Suprapubic skin (tissue), 4 donors: ENCODE data around the gene CUL7. TPM values are rescaled to one million over a fixed set of nuclear protein-coding genes. Genes with fewer than 3 reads are reported as not detected.
A peak's percentile ranks its signal among the peaks of the same experiment; 100 is the strongest.

Source experiments
- DNase-seq, 2 donors: peaks; one replicate each; pipeline ENCODE4 v3.0.0-alpha.2; 2019; ENCODE audit warnings: low spot score in 2 of 2
- H3K27ac ChIP-seq: fragments of 200-600 bp; sonication (generic); one replicate; pipeline ENCODE4 v1.5.1; 2019
- H3K27me3 ChIP-seq: fragments of 200-600 bp; sonication (generic); one replicate; pipeline ENCODE4 v1.5.1; 2019
- H3K36me3 ChIP-seq: fragments of 200-600 bp; sonication (generic); one replicate; pipeline ENCODE4 v1.5.1; 2019
- H3K4me1 ChIP-seq: fragments of 200-600 bp; sonication (generic); one replicate; pipeline ENCODE4 v1.5.1; 2019
- H3K4me3 ChIP-seq: fragments of 200-600 bp; sonication (generic); one replicate; pipeline ENCODE4 v1.5.1; 2019; ENCODE audit warnings: mild to moderate bottlenecking
- H3K9me3 ChIP-seq: fragments of 200-600 bp; sonication (generic); one replicate; pipeline ENCODE4 v1.5.1; 2019
- CTCF ChIP-seq, 2 donors: fragments of 200-600 bp in 1 of 2; fragments of 450-650 bp in 1 of 2; sonication (generic) in 1 of 2; IDR thresholded peaks; one replicate each; pipeline ENCODE4 v1.5.1; 2016 to 2019; ENCODE audit warnings: antibody characterized with exemption in 2 of 2, mild to moderate bottlenecking in 1 of 2, moderate library complexity in 1 of 2
- EP300 ChIP-seq: sonication (generic); formaldehyde crosslinking; IDR thresholded peaks from one replicate; pipeline ENCODE4 v1.6.1; 2017; ENCODE audit warnings: antibody characterized with exemption
- POLR2A ChIP-seq, 2 donors: fragments of 450-650 bp; IDR thresholded peaks; one replicate each; pipeline ENCODE4 v1.6.1; 2017; ENCODE audit warnings: antibody characterized with exemption in 2 of 2, mild to moderate bottlenecking in 2 of 2, moderate library complexity in 2 of 2
- POLR2AphosphoS5 ChIP-seq, 3 donors: sonication (generic); formaldehyde crosslinking; IDR thresholded peaks; one replicate each; pipeline ENCODE4 v1.6.1; 2017; ENCODE audit warnings: antibody characterized with exemption in 3 of 3
- WGBS: methylation state at CpG from one replicate; pipeline ENCODE4 v1.1.5; 2018; 5-methylcytosine and 5-hydroxymethylcytosine counted together
- total RNA-seq, 4 donors: library from RNA; depleted of rRNA; stranded (reverse); fragments of >200 nt; gene quantifications; one replicate each; pipeline ENCODE4 v1.1.0, GENCODE V29; 2016

CUL7 gene
- total RNA-seq, 4 donors from 2014 or later, result 12.3 to 22.2 (median 15.5) TPM

DNA sequence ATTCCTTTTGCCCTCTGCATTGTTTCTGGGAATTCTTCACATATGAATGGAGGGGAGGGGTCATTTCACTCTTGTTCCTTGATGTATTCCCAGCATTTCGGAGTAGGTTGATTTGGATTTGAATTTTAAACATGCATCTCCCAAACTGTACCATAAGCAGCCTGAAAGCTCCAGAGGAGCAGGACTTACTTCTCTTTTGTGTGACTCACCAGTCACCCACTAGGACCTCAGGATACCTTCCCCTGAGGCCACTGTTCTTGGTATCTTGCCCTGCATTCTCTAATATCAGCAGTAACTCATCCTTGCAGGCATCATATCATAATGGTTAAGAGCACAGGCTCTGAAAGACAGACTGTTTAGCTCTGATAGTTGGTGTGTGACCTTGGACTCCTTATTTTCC is 4.9 kb upstream of the CUL7 start:
- peaks cover 27% of the 10 kb centered on the region for H3K36me3 ChIP-seq
- 69% methylated on average over 1 of the region's 1 CpG for whole genome bisulfite sequencing
- no peak for TF ChIP-seq POLR2A (IDR thresholded peaks at IDR 0.05)
- TF ChIP-seq POLR2AphosphoS5 (IDR thresholded peaks at IDR 0.05), result no peak
- TF ChIP-seq CTCF (IDR thresholded peaks at IDR 0.05), result no peak
- TF ChIP-seq EP300, result no peak
- DNase-seq, result no peak
- no peaks in the 10 kb centered on the region for H3K9me3 ChIP-seq
- H3K4me1 ChIP-seq, result peaks cover 31% of the 10 kb centered on the region
- H3K27ac ChIP-seq, result peak overlapping the region; percentile 79
- H3K27me3 ChIP-seq, result no peaks in the 10 kb centered on the region
- H3K4me3 ChIP-seq, result peak overlapping the region; percentile 75

GRCh38 chr6:43055966-43056365 is 2.3 kb upstream of the CUL7 start:
- peaks cover 20% of the 10 kb centered on the region for H3K36me3 ChIP-seq
- H3K9me3 ChIP-seq, result no peaks in the 10 kb centered on the region
- TF ChIP-seq EP300 (no peak), CTCF (IDR thresholded peaks at IDR 0.05) (no peak), POLR2A (IDR thresholded peaks at IDR 0.05) (no peak), POLR2AphosphoS5 (IDR thresholded peaks at IDR 0.05) (no peak)
- H3K27ac ChIP-seq, result no peak overlapping the region
- no peak for DNase-seq
- no peaks in the 10 kb centered on the region for H3K27me3 ChIP-seq
- no peak overlapping the region for H3K4me3 ChIP-seq
- peaks cover 42% of the 10 kb centered on the region for H3K4me1 ChIP-seq
- WGBS, result 82% methylated on average over 8 of the region's 8 CpGs

DNA sequence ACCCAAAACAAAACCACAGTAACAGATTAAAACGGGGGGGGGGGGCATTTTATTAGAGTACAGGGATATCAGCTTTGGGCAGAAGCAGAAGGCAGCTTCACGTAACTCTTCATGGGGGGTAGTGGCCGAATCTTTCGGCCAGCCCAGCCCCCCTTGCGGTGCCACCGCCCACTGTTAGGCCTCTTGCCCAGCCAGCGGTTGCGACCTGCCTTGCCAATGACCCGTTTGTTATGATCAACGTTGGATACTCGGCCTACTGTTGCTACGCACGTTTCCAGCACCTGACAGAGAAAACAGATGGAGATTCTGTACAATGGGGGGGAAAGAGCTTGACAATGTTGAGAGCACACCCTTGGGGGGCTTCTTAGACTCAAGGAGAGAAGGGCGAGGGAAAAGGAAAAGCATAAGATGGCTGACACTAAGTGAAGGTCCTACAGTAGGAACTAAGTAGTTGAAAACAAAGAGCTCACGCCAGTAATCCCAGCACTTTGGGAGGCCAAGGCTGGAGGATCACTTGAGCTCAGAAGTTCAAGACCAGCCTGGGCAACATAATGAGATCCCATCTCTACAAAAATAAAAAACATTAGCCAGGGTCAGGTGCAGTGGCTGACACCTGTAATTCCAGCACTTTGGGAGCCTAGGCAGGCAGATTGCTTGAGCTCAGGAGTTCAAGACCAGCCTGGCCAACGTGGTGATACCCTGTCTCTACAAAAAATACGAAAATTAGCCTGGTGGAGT is 724 bp upstream of the CUL7 start:
- Histone ChIP-seq H3K27me3 (no peaks in the 10 kb centered on the region), H3K4me1 (peaks cover 31% of the 10 kb centered on the region), H3K27ac (peak overlapping the region; percentile 81), H3K4me3 (peak overlapping the region; percentile 63), H3K9me3 (no peaks in the 10 kb centered on the region), H3K36me3 (peaks cover 28% of the 10 kb centered on the region)
- 67% methylated on average over 17 of the region's 17 CpGs for WGBS
- TF ChIP-seq EP300, result no peak
- TF ChIP-seq POLR2A (IDR thresholded peaks at IDR 0.05), result no peak
- TF ChIP-seq CTCF (IDR thresholded peaks at IDR 0.05), result no peak
- no peak for TF ChIP-seq POLR2AphosphoS5 (IDR thresholded peaks at IDR 0.05)
- DNase-seq, result no peak

- H3K9me3 ChIP-seq, result no peaks in the 10 kb centered on the region
- H3K4me1 ChIP-seq, result peaks cover 22% of the 10 kb centered on the region
- peaks cover 40% of the 10 kb centered on the region for H3K36me3 ChIP-seq
- H3K4me3 ChIP-seq, result peak overlapping the region; percentile 63
- no peak for DNase-seq
- WGBS, result 13% methylated on average over 22 of the region's 22 CpGs
- H3K27ac ChIP-seq, result peak overlapping the region; percentile 81
- H3K27me3 ChIP-seq, result no peaks in the 10 kb centered on the region
- TF ChIP-seq CTCF (IDR thresholded peaks at IDR 0.05) (no peak), EP300 (no peak), POLR2A (IDR thresholded peaks at IDR 0.05) (no peak), POLR2AphosphoS5 (IDR thresholded peaks at IDR 0.05) (no peak)
These were observed 658 bp downstream of the CUL7 start for GRCh38 chr6:43052842-43053544.

DNA sequence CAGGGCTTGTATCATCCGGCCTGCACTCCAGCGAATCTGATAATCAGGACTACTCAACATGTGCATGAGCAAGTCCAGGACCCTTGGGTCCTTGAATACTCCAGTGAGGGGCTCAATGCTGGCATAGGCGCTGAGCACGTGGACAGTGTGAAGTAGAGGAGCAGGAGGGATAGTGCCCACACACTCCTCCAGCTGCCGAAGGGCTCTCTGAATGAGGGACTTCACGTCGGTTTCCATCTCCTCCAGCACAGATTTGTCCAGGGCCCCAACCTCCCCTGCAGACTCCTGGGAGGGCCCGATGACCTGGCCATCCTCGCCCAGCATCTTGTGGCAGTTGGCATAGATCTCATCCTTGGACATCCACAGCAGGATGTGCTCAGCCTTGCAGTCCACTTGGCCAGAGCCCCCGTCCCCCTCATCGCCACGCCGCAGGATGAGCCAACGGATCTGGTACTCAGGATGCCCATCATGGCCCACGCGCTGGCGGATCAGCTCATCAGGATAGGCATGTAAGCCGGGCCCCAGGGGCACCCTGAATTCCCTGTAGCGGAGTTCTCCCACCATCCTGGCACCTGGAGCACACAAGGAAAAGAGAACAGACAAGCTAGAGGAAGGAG is 1.3 kb downstream of the CUL7 start:
- H3K4me1 ChIP-seq, result peaks cover 19% of the 10 kb centered on the region
- H3K27me3 ChIP-seq, result no peaks in the 10 kb centered on the region
- WGBS, result 90% methylated on average over 14 of the region's 19 CpGs
- no peak overlapping the region for H3K27ac ChIP-seq
- no peak for DNase-seq
- H3K36me3 ChIP-seq, result peaks cover 47% of the 10 kb centered on the region
- no peaks in the 10 kb centered on the region for H3K9me3 ChIP-seq
- no peak for TF ChIP-seq CTCF (IDR thresholded peaks at IDR 0.05)
- TF ChIP-seq POLR2AphosphoS5 (IDR thresholded peaks at IDR 0.05), result no peak
- no peak for TF ChIP-seq EP300
- TF ChIP-seq POLR2A (IDR thresholded peaks at IDR 0.05), result no peak
- peak overlapping the region; percentile 63 for H3K4me3 ChIP-seq
